Cardiac septum (tissue), 1 donor: ENCODE results near the gene KCTD21. TPM values are rescaled to one million over a fixed set of nuclear protein-coding genes. Genes with fewer than 3 reads are reported as not detected.

Source experiments
- DNase-seq: peaks from one replicate; pipeline ENCODE4 v3.0.0-alpha.2; 2020; ENCODE audit warnings: low spot score
- intact Hi-C: fragments of 100-400 bp; cut with DNase I; formaldehyde crosslinking; loops from one replicate; pipeline ENCODE4 v1.14.0; 2022
- total RNA-seq: library from RNA; stranded (reverse); fragmentation: NEBNext Ultra II Directional; extraction: Animal tissue kit (Norgen Biotek cat#: 25700); gene quantifications from one replicate; pipeline ENCODE4 v1.2.1, GENCODE V29; 2021
- donor health status: DM: no; HTN: no; CAD: no.

Gene KCTD21
- total RNA-seq, 1 donor from 2014 or later: 8.5 TPM

DNA sequence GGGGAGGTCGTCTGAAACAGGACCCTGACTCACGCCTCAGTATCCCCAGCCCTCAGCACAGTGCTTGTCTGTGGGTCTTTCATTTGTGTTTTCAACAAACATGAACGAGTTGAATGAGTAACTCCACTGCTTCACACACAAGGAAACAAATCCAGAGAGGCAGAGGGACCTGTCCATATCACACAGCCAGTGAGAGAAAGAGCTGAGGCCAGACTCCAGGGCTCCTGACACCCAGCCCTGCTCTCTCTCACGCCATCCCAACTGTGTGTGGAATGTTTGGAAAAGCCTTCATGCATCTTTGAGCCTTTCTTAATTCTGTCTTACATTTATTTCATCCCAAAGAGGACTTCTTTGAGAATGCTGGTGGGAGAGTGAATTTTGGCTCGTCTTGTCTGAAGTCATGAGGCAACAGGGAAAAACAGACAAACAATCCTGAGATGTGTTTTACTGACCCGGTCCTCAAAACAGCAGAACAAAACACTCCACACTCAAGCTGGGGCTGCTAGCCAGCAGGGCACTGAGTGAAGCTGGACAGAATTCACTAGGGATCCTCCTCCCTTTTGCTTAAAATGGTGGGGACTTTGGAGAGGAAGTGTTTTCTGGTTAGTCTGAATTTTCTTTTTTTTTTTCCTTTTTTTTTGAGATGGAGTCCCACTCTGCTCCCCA is 29.3 kb downstream of the KCTD21 start:
- intact Hi-C loops: no loop called here
- DNase-seq: no peak

DNA sequence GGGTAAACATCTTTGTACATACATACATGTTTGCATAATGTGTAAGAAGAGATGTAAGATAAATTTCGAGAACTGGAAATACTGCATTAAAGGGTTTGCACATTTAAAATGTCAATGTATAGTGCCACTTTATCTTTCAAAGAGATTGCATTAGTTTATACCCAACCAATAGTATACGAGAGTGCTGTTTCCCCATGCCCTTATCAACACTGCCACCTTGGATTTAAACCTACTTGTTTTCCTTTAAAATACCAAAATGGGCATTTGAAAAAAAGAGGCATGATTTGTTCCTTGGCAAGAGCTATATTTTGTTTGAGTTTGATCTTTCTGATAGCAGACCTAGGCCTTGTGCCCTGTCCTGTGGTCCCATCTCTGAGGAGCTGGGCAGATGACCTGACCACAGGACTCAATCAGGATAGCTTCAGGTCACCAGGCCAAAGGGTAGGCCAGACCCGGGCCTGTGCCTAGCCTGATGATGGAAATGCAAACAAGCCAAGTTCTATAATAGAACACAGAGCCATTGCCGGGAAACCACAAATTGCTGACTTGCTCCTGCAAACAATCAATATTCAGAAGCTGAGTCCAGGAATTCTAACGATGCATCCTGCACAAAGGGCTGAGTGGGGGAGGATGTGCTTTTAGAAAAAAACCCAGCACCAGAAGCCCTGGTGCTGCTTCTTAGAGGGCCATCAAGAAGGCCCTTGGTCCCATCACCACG is 32.1 kb downstream of the KCTD21 start:
- DNase-seq: no peak
- intact Hi-C loops: no loop called here

DNA sequence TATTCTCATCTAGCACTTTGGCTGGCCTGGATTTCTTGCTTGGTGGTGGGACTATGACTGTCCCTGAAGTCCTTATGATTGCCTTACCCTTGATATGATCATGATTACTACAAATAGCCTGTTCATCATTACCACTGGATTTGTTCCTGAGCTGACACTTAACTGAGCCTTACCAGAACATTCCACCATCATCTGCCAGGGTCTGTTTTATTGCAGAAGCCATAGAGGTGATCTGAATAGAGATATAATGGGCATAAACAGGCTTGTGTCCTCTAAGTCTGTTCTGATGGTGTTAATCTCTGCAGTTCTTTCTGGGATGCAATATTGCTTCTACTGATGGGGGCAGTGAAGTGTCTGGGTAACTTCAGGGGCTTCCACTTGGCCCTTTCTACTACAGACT is 36.6 kb downstream of the KCTD21 start:
- intact Hi-C loops: no loop called here
- no peak for DNase-seq

DNA sequence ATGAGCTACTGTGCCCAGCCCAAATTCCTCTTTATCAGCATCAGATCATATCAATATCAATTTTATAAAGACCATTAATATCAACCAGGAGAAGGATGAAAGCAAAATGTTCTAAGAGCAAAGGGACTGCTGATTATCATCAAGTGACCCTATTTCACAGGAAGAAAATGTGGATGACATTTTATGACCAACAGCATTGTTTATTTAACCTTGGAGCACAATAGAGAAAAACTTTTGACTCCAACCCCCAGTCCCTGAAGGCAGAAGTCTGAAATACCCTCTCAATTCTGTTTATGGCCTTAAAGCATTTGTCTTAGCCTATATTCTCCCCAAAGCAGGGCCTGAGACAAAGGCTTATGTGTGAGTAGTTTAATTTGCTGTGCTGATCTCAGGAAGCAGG is 37.7 kb downstream of the KCTD21 start:
- DNase-seq: no peak
- intact Hi-C loops: no loop called here

DNA sequence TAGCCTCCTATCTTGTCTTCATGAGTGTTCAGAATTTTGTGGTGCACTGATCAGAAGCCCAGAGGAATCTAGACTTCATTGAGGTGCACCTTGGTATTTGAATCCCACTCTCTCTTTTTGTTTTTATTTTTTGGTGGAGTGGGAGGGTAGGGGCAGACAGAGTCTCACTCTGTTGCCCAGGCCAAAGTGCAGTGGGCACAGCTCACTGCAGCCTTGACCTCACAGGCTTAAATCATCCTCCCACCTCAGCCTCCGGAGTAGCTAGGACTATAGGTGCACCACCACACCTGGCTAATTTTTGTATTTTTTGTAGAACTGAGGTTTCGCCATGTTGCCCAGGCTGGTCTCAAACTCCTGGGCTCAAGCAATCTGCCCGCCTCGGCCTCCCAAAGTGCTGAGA is 38.1 kb downstream of the KCTD21 start:
- intact Hi-C loops: no loop called here
- DNase-seq: no peak

DNA sequence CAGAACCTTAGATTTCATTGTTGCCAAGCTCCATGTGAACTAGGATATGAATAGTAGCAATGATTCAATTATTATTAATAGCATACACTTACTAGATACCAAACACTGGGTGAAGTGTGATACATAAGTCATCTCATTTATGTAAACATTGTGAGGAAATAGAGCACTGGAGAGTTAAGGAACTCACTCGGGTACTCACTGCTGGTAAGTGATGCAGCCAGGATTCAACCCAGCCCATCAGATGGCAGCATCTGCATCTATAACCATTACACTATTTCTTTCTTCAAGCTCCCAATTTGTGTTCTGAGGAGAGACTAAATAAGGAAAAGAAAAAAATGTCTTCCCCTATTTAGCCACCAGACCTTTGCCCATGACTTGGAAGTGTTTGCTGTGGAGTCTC is 38.8 kb downstream of the KCTD21 start:
- intact Hi-C loops: loop anchor here (5.0 kb wide), 1 partner anchor 418 kb away; no protein-coding TSS in a partner anchor
- DNase-seq: no peak

DNA sequence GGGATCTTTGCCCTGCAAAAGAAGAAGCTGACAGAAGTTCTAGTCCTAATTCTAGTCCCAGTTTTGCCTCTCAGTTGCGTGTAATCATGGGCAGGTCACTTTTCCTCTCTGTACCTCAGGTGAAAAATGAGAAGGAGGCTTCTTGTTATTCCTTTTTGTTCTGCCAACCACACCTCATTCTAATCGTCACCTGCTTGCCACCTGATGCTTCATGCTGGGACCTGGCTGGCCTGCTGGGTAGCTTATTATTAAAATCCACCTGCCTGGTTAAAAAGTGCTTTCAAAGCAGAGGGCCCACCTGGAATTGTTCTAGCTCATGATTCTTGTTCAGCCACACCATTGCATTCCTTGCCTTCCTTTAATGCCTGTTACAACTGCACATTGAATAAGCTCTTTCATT is 40.6 kb downstream of the KCTD21 start:
- DNase-seq: no peak
- intact Hi-C loops: loop anchor here (5.0 kb wide), 1 partner anchor 419 kb away; no protein-coding TSS in a partner anchor

DNA sequence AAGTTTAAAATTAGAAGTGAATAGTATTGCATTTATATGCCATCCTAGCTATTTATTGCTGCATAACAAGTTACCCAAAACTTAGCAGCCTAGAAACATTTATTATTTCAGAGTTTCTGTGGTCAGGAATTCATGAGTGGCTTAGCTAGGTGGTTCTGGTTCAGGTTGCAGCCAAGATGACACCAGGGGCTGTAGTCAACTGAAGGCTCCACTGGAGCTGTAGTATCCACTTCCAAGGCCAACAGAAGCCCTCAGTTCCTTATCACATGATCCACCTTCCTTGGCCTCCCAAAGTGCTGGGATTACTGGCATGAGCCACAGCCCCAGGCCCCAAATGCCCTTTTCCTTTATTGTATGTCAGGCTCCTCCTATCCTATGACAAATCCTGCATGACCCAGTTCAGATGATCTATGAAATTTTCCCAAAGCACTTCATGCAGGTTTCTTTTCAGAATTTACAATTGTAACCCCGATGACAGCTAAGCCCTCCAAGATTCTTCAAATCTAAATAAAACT is 42.9 kb downstream of the KCTD21 start:
- intact Hi-C loops: loop anchor here (5.0 kb wide), 1 partner anchor 422 kb away; no protein-coding TSS in a partner anchor
- no peak for DNase-seq

DNA sequence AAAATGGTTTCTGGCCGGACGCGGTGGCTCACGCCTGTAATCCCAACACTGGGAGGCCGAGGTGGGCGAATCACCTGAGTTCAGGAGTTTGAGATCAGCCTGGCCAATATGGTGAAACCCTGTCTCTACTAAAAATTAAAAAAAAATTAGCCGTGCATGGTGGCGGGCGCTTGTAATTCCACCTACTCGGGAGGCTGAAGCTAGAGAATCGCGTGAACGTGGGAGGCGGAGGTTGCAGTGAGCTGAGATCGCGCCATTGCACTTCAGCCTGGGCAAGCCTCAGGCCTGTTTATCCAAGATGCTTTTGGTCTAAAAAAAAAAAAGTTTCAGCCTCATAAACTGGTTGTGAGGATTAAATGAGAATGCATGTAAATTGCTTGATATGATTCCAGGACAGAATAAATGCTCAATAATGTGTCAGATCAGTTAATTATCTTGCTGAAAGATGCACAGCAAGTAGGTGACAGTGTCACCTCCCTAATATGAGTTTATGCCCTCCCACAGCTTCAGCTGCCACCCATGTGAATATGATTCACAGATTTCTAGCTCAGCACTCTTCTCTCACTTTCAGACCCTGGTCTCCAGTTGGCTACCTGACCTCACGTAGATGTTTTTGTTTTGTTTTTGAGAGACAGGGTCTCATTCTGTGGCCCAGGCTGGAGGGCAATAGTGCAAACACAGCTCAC is 47.9 kb downstream of the KCTD21 start:
- DNase-seq: no peak
- intact Hi-C loops: loop anchor here (5.0 kb wide), 1 partner anchor 47 kb away; the partner anchor contains the start of genes KCTD21 and USP35

DNA sequence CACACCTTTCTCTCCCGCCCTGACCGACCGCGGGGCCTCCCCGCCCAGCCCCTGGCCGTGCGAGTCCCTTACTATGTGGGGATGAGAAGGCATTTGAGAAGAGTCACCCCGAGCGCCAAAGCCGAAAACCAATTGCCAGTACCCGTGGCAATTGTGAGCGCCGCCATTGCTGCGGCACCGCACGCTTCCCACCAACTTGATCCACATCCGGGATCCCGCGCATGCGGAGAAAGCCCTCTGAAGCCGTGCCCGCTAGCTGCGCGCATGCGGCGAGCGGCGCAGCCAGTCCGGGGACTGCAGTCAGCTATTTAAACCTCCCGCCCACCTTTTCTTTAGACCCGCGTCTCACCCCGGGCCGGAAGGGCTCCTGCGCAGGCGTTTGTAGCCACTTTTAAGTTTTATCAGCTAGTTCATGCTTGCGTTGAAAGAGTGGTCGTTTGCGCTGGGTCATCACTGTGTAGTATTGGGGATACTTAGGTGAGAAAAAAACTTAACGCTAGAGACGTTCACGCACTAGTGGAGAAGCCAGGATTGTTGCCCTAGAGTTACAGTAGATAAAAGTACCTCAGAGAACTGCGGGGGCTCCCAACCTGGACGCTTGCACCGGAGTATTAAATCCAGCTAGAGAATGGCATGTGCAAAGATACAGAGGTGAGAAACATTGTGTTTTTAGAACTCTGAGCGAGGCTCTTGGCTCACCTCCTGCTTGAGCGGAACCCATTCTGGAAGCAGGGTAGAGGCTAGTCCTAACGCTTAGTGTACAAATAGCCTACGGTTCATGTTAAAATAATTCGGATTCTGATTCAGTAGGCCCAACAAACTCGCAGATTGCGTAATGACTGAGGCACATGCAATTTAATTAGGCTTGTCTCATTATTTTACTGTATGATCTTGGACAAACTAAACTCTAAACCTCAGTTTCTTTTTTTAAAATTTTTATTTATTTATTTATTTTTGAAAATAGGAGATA is 48.7 kb downstream of the KCTD21 start, which contains the start of gene ALG8:
Gene ALG8, minus strand, starts transcription at position 205 of the 970 bp plus-strand sequence. Its CDS starts 38 bp downstream, at position 167.
- intact Hi-C loops: loop anchor here (5.0 kb wide), 3 partner anchors 48 to 278 kb away; partner anchors contain the start of genes GAB2, KCTD21 and USP35
- peak; percentile 98 for DNase-seq

DNA sequence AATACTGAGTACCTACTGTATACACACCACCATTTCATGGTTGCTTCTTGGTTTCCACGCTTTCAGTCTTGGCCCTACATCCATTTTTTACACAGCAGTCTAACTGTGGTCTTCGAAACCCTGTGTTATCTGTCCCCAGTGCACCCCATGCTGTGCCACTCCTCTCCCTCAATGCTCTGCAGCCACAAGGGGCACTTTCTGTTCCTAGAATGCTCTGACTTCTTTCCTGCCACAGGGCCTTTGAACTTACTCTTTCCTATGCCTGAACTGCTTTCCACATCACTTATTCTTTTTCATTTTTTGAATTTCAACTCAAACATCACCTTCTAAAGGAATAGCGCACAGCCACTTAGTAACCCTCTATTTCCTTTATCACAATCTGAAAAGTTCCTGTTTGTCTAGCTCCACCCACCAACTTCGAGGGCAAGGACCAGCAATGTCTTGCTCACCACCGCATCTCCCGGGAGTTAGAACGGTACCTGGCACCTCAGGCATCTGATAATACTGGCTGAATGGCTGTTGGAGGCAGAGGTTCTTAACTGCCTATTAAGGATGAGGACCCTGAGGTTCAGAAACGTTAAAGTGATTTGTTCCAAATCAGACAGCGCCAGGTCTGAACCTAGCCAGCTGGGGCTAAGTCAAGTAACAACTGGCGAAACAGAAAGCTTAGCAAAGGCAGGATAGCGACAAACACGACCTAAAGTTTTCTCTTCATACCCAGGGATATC is 49.6 kb downstream of the KCTD21 start:
- no peak for DNase-seq
- intact Hi-C loops: loop anchor here (5.0 kb wide), 2 partner anchors 57 to 278 kb away; partner anchors contain the start of gene GAB2

DNA sequence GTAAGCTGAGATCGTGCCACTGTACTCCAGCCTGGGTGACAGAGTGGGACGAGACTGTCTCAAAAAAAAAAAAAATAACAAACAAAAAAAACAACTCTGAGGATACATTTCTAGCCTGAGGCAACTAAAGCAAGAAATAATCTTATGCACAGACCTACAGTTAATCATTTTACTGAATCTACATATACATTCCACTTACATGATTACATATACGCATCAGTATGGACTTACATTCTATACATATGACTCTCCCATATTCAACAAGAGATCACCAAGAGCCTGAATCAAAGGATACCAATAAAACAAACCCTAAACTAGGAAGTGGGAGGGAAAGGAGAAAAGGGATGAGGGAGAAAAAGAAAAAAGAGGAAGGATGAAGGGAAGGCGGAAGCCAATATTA is 50.1 kb downstream of the KCTD21 start:
- intact Hi-C loops: loop anchor here (5.0 kb wide), 2 partner anchors 56 to 279 kb away; partner anchors contain the start of gene GAB2

DNA sequence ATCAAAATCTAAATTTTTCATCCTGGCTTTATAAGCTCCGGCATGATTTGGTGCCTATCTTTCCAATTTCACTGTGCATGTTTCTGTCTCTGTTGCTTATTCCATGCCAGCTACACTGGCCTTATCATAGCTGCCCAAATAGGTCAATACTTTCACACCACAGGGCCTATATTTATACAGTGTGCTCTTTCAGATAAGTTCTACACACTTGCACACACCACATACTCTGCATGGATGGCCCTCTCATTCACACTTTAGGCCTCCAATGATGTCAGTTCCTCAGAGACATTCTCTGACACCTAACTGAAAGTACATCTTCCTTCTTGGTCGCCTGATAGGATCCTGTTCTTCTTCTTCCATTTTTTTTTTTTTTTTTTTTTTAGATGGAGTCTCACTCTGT is 56.0 kb downstream of the KCTD21 start:
- intact Hi-C loops: no loop called here
- no peak for DNase-seq

More for the DNA sequence above, 50.1 kb downstream of the KCTD21 start:
- DNase-seq: no peak

DNA sequence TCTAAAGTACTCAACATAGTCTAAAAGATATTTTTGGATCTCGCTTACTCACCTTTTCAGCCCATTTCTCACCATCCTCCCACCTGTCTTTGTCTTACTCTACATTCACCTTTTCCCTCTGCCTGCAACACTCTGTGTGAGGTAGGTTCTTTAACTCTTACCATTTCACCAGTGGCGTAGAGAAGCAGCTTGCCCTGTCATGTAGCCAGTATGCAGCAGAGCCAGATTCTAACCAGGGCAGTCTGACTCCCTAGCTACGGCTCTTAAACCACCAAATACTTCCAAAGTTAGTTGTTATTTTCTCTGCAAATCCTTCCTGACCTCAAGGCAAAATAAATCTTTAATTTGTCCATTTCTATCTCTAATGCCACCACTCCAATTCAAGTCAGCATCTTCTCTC is 56.5 kb downstream of the KCTD21 start:
- intact Hi-C loops: no loop called here
- no peak for DNase-seq

DNA sequence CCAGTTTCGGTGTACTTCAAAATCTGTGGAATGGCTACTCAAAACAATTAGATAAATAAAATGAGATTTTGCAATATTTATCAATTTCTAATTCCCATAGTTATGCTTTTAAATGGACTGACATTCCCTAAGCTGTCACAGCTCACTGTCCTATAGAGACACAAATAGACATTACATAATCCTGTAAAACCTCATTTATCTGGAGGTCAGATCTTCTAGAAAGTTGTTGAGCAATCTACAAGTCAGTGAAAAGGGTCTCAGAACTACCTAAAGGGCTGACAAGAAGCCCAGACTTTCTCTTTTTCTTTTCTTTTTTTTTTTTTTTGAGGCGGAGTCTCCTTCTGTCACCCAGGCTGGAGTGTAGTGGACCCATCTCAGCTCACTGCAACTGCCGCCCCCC is 61.0 kb downstream of the KCTD21 start:
- no peak for DNase-seq
- intact Hi-C loops: no loop called here
